Nephron progenitor cell (in vitro differentiated cells): ENCODE results near the gene GRID2.

Experiments used
- DNase-seq: peaks from one replicate; pipeline ENCODE4 v3.0.0; 2021
- H3K27ac Mint-ChIP-seq: 2 replicates; pipeline ENCODE4 v1.8.0; 2021; ENCODE audit warnings: mild to moderate bottlenecking, moderate library complexity, mixed read lengths
- H3K27me3 Mint-ChIP-seq: 2 replicates; pipeline ENCODE4 v1.8.0; 2021; ENCODE audit warnings: mild to moderate bottlenecking, low read depth, mixed read lengths; ENCODE audit not compliant: poor library complexity
- H3K36me3 Mint-ChIP-seq: 2 replicates; pipeline ENCODE4 v1.8.0; 2021; ENCODE audit warnings: low read depth, mixed read lengths
- H3K4me1 Mint-ChIP-seq: 2 replicates; pipeline ENCODE4 v1.8.0; 2021; ENCODE audit warnings: mixed read lengths
- H3K4me3 Mint-ChIP-seq: 2 replicates; pipeline ENCODE4 v1.8.0; 2021; ENCODE audit warnings: mild to moderate bottlenecking, moderate library complexity, mixed read lengths
- H3K9me3 Mint-ChIP-seq: 2 replicates; pipeline ENCODE4 v1.8.0; 2021; ENCODE audit warnings: mild to moderate bottlenecking, moderate library complexity, mixed read lengths
- TF ChIP-seq, protein P1 (sequence below): fragments of 200-600 bp; sonication (generic); IDR thresholded peaks from 2 replicates; pipeline ENCODE4 v1.5.0; 2021; ENCODE audit warnings: antibody characterized with exemption

Gene GRID2

DNA sequence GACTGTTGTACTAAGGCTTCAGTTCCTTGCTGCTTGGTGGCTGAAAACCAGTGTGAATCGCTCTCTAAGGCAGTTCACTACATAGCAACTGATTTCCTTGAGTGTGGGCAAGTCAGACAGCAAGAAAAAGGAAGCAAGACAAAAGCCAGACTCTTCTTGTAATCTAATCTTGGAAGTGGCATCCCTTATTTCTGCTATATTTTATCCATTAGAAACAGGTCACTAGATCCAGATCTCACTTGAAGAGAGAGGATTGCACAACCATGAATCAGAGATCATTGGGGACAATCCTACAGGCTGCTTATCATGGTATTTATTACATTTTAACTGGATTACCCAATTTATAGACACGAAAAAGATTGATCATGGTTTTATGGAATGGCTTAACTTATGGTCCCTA lies 684.5 kb downstream of the GRID2 start:
- Mint-ChIP-seq H3K27ac (no peak overlapping the region), H3K4me1 (no peaks in the 10 kb centered on the region), H3K9me3 (no peaks in the 10 kb centered on the region), H3K27me3 (no peaks in the 10 kb centered on the region), H3K36me3 (no peaks in the 10 kb centered on the region), H3K4me3 (no peak overlapping the region)
- TF ChIP-seq, protein P1, sequence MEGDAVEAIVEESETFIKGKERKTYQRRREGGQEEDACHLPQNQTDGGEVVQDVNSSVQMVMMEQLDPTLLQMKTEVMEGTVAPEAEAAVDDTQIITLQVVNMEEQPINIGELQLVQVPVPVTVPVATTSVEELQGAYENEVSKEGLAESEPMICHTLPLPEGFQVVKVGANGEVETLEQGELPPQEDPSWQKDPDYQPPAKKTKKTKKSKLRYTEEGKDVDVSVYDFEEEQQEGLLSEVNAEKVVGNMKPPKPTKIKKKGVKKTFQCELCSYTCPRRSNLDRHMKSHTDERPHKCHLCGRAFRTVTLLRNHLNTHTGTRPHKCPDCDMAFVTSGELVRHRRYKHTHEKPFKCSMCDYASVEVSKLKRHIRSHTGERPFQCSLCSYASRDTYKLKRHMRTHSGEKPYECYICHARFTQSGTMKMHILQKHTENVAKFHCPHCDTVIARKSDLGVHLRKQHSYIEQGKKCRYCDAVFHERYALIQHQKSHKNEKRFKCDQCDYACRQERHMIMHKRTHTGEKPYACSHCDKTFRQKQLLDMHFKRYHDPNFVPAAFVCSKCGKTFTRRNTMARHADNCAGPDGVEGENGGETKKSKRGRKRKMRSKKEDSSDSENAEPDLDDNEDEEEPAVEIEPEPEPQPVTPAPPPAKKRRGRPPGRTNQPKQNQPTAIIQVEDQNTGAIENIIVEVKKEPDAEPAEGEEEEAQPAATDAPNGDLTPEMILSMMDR = no peak
- DNase-seq = no peak

- no peaks in the 10 kb centered on the region for H3K36me3 Mint-ChIP-seq
- H3K27me3 Mint-ChIP-seq = no peaks in the 10 kb centered on the region
- TF ChIP-seq, protein P1 = no peak
- H3K4me1 Mint-ChIP-seq = no peaks in the 10 kb centered on the region
- H3K27ac Mint-ChIP-seq = no peak overlapping the region
- no peak overlapping the region for H3K4me3 Mint-ChIP-seq
- DNase-seq = no peak
- H3K9me3 Mint-ChIP-seq = no peaks in the 10 kb centered on the region
Measured at GRCh38 chr4:92992758-92993157, 689.0 kb downstream of the GRID2 start.

- no peak for DNase-seq
- H3K9me3 Mint-ChIP-seq = no peaks in the 10 kb centered on the region
- H3K27ac Mint-ChIP-seq = no peak overlapping the region
- H3K4me1 Mint-ChIP-seq = no peaks in the 10 kb centered on the region
- H3K27me3 Mint-ChIP-seq = no peaks in the 10 kb centered on the region
- TF ChIP-seq, protein P1 = no peak
- no peak overlapping the region for H3K4me3 Mint-ChIP-seq
- H3K36me3 Mint-ChIP-seq = no peaks in the 10 kb centered on the region
Measured at GRCh38 chr4:92994727-92995126, 691.0 kb downstream of the GRID2 start.

- Mint-ChIP-seq H3K27me3 (no peaks in the 10 kb centered on the region), H3K4me1 (no peaks in the 10 kb centered on the region), H3K27ac (no peak overlapping the region), H3K36me3 (no peaks in the 10 kb centered on the region), H3K4me3 (no peak overlapping the region), H3K9me3 (no peaks in the 10 kb centered on the region)
- TF ChIP-seq, protein P1 = no peak
- no peak for DNase-seq
Measured at GRCh38 chr4:92996533-92996932, 692.8 kb downstream of the GRID2 start.

GRCh38 chr4:93000910-93001309 lies 697.1 kb downstream of the GRID2 start:
- Mint-ChIP-seq H3K36me3 (no peaks in the 10 kb centered on the region), H3K4me3 (no peak overlapping the region), H3K4me1 (no peaks in the 10 kb centered on the region), H3K27ac (no peak overlapping the region), H3K9me3 (no peaks in the 10 kb centered on the region), H3K27me3 (no peaks in the 10 kb centered on the region)
- TF ChIP-seq, protein P1 = no peak
- DNase-seq = no peak

- Mint-ChIP-seq H3K4me1 (no peaks in the 10 kb centered on the region), H3K36me3 (no peaks in the 10 kb centered on the region), H3K4me3 (no peak overlapping the region), H3K27me3 (no peaks in the 10 kb centered on the region), H3K9me3 (no peaks in the 10 kb centered on the region), H3K27ac (no peak overlapping the region)
- DNase-seq = no peak
- TF ChIP-seq, protein P1 = no peak
Measured at GRCh38 chr4:93002240-93002639, 698.5 kb downstream of the GRID2 start.
